A673 (cell line): ENCODE results near the gene COIL. TPM values are rescaled to one million over a fixed set of nuclear protein-coding genes. Genes with fewer than 3 reads are reported as not detected.

ENCODE experiments used
- BruUV-seq: library from RNA; stranded (reverse); fragments of 400-500 nt; replicated peaks from 2 replicates; lab custom pipeline; 2021; lab: Mats Ljungman, UMichigan
- CTCF ChIA-PET: fragments of 300-600 bp; sonication (Branson Sonifier 250); formaldehyde crosslinking; loops from one replicate; lab custom pipeline; 2022; ENCODE audit warnings: antibody characterized with exemption; lab: Charles Lee
- POLR2A ChIA-PET: fragments of 300-600 bp; sonication (Branson Sonifier 250); formaldehyde crosslinking; loops from one replicate; lab custom pipeline; 2022; ENCODE audit warnings: antibody characterized with exemption; ENCODE audit not compliant: low non-redundant PET; lab: Charles Lee
- DNase-seq: peaks from one replicate; pipeline ENCODE4 v3.0.0-alpha.2; 2015; ENCODE audit warnings: low spot score
- H3K27ac ChIP-seq: fragments of 200-600 bp; sonication (generic); 2 replicates; pipeline ENCODE4 v1.5.1; 2016; ENCODE audit warnings: mixed run types, low read depth, mild to moderate bottlenecking, mixed read lengths, antibody characterized with exemption, low read length; ENCODE audit not compliant: poor library complexity, severe bottlenecking
- H3K27me3 ChIP-seq: fragments of 200-600 bp; sonication (generic); replicated peaks from 2 replicates; pipeline ENCODE4 v1.6.1; 2017; ENCODE audit warnings: mixed run types, low read depth, mild to moderate bottlenecking, mixed read lengths, antibody characterized with exemption, low read length; ENCODE audit not compliant: insufficient read depth, poor library complexity
- H3K36me3 ChIP-seq: fragments of 200-600 bp; sonication (generic); 2 replicates; pipeline ENCODE4 v1.6.1; 2016; ENCODE audit warnings: mixed run types, mild to moderate bottlenecking, mixed read lengths, antibody characterized with exemption, low read length; ENCODE audit not compliant: insufficient read depth, poor library complexity, severe bottlenecking
- H3K4me1 ChIP-seq: fragments of 200-600 bp; sonication (generic); 2 replicates; pipeline ENCODE4 v1.6.1; 2017; ENCODE audit warnings: mixed run types, mild to moderate bottlenecking, mixed read lengths, antibody characterized with exemption, low read length; ENCODE audit not compliant: insufficient read depth, poor library complexity, severe bottlenecking
- H3K4me3 ChIP-seq: fragments of 200-600 bp; sonication (generic); 2 replicates; pipeline ENCODE4 v1.5.1; 2016; ENCODE audit warnings: low read depth, mixed run types, mild to moderate bottlenecking, mixed read lengths, low read length; ENCODE audit not compliant: poor library complexity, severe bottlenecking
- H3K9me3 ChIP-seq: fragments of 200-600 bp; sonication (generic); 2 replicates; pipeline ENCODE4 v1.6.1; 2016; ENCODE audit warnings: mixed run types, low read depth, mild to moderate bottlenecking, mixed read lengths, antibody characterized with exemption, low read length; ENCODE audit not compliant: poor library complexity, severe bottlenecking
- EZH2 ChIP-seq: fragments of 200-600 bp; sonication (generic); IDR thresholded peaks from 2 replicates; pipeline ENCODE4 v1.6.1; 2017; ENCODE audit warnings: borderline replicate concordance, low read depth, mild to moderate bottlenecking, mixed read lengths, antibody characterized with exemption, low read length; ENCODE audit not compliant: poor library complexity, severe bottlenecking
- intact Hi-C: fragments of 100-400 bp; cut with micrococcal nuclease; formaldehyde crosslinking; loops from one replicate; pipeline ENCODE4 v1.10.0; 2022; ENCODE audit not compliant: unreplicated experiment
- total RNA-seq: library from RNA; stranded (reverse); gene quantifications from 2 replicates; pipeline ENCODE4 v1.2.3, GENCODE V29; 2021
- TF ChIP-seq, protein P1 (sequence below): fragments of 300-800, 200-600 bp; sonication (generic); conservative IDR thresholded peaks from 2 replicates; pipeline ENCODE4 v1.5.1; 2017; ENCODE audit warnings: low read depth, mild to moderate bottlenecking, antibody characterized with exemption, low read length, moderate library complexity, mixed read lengths

COIL gene
- total RNA-seq, 1 experiment from 2014 or later = 23.2 TPM

- DNase-seq = no peak
- Histone ChIP-seq H3K9me3 (no peaks in the 10 kb centered on the region), H3K4me1 (no peaks in the 10 kb centered on the region), H3K4me3 (peak overlapping the region; percentile 51), H3K36me3 (no peaks in the 10 kb centered on the region), H3K27ac (no peak overlapping the region), H3K27me3 (no peaks in the 10 kb centered on the region)
- BruUV-seq = no TSS peak
- TF ChIP-seq EZH2 = no peak
- TF ChIP-seq, protein P1, sequence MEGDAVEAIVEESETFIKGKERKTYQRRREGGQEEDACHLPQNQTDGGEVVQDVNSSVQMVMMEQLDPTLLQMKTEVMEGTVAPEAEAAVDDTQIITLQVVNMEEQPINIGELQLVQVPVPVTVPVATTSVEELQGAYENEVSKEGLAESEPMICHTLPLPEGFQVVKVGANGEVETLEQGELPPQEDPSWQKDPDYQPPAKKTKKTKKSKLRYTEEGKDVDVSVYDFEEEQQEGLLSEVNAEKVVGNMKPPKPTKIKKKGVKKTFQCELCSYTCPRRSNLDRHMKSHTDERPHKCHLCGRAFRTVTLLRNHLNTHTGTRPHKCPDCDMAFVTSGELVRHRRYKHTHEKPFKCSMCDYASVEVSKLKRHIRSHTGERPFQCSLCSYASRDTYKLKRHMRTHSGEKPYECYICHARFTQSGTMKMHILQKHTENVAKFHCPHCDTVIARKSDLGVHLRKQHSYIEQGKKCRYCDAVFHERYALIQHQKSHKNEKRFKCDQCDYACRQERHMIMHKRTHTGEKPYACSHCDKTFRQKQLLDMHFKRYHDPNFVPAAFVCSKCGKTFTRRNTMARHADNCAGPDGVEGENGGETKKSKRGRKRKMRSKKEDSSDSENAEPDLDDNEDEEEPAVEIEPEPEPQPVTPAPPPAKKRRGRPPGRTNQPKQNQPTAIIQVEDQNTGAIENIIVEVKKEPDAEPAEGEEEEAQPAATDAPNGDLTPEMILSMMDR = no peak
- CTCF ChIA-PET = no interaction called here
- intact Hi-C loops = no loop called here
- POLR2A ChIA-PET = no interaction called here
These were observed 16.2 kb upstream of the COIL start for GRCh38 chr17:56976941-56977608.

- DNase-seq = no peak
- Histone ChIP-seq H3K27ac (no peak overlapping the region), H3K9me3 (no peaks in the 10 kb centered on the region), H3K4me3 (no peak overlapping the region), H3K36me3 (no peaks in the 10 kb centered on the region), H3K4me1 (no peaks in the 10 kb centered on the region), H3K27me3 (no peaks in the 10 kb centered on the region)
- intact Hi-C loops = no loop called here
- CTCF ChIA-PET = no interaction called here
- BruUV-seq = no TSS peak
- no peak for TF ChIP-seq EZH2
- TF ChIP-seq, protein P1 = no peak
- POLR2A ChIA-PET = no interaction called here
These were observed 14.8 kb upstream of the COIL start for GRCh38 chr17:56975656-56976055.

DNA sequence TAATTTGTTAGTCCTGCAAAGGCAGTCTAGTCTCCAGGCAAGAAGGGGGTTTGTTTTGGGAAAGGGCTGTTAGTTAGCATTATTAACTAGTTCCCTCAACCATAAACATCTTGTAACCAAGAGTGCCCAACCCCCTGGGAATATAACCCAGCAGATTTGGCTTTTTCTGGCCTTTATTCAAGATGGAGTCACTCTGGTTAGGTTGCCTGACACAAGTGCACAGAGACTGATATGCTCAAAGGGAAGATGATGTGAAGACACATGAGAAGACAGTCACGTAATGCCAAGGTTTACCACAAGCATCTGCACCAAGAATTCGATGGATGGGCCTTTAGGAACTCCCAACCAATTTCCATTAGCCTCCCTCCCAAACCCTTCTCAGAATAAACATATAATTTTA, 13.2 kb upstream of the COIL start:
- Histone ChIP-seq H3K9me3 (no peaks in the 10 kb centered on the region), H3K36me3 (no peaks in the 10 kb centered on the region), H3K4me1 (no peaks in the 10 kb centered on the region), H3K27ac (no peak overlapping the region), H3K4me3 (no peak overlapping the region), H3K27me3 (no peaks in the 10 kb centered on the region)
- DNase-seq = no peak
- intact Hi-C loops = no loop called here
- no TSS peak for BruUV-seq
- no peak for TF ChIP-seq EZH2
- TF ChIP-seq, protein P1 = no peak
- POLR2A ChIA-PET = no interaction called here
- CTCF ChIA-PET = no interaction called here
